HL-60/S4 (cell line): ENCODE measurements around the gene CKLF.

Experiments used
- in situ Hi-C: fragments of 300-500 bp; cut with MboI; formaldehyde crosslinking; loops from 2 replicates; pipeline ENCODE4 v1.14.3; 2022; ENCODE audit warnings: low sequenced_read_pairs

Gene CKLF

GRCh38 chr16:66614161-66614802, 61.9 kb downstream of the CKLF start:
- in situ Hi-C loops: no loop called here
